ENCODE measurements around the gene MRM2. TPM values are rescaled to one million over a fixed set of nuclear protein-coding genes. Genes with fewer than 3 reads are reported as not detected.

Gene MRM2
- total and polyA plus RNA-seq, 2 donors (not counting 1 experiment from before 2014, with no cell fraction given) = 14.9 to 19.3 TPM

DNA sequence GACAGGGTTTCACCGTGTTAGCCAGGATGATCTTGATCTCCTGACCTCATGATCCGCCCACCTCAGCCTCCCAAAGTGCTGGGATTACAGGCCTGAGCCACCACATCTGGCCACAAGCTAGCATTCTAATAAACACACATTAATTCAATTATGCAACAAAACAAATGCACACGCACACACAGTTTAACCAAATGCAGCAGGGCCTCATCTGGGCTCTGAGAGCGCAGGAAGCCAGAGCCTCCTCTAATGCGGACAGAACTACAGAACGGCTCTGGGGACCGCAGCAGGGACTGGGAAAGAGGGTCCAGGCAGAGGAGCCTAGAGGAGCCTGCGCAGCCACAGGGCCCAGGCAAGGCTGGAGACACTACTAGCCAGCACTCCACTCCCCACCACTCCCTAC lies 13.1 kb downstream of the MRM2 start:
- H3K9me3 ChIP-seq (ENCODE audit: control insufficient read depth, insufficient read depth, low read depth, low read length) = no peaks in the 10 kb centered on the region
- TF ChIP-seq, protein P1, sequence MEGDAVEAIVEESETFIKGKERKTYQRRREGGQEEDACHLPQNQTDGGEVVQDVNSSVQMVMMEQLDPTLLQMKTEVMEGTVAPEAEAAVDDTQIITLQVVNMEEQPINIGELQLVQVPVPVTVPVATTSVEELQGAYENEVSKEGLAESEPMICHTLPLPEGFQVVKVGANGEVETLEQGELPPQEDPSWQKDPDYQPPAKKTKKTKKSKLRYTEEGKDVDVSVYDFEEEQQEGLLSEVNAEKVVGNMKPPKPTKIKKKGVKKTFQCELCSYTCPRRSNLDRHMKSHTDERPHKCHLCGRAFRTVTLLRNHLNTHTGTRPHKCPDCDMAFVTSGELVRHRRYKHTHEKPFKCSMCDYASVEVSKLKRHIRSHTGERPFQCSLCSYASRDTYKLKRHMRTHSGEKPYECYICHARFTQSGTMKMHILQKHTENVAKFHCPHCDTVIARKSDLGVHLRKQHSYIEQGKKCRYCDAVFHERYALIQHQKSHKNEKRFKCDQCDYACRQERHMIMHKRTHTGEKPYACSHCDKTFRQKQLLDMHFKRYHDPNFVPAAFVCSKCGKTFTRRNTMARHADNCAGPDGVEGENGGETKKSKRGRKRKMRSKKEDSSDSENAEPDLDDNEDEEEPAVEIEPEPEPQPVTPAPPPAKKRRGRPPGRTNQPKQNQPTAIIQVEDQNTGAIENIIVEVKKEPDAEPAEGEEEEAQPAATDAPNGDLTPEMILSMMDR (conservative IDR thresholded peaks at IDR 0.05 in 1 of 2, IDR thresholded peaks at IDR 0.05 in 1 of 2; ENCODE audit: low read depth in 1 of 2, low read length in 2 of 2) = no peak
- TF ChIP-seq EZH2 (IDR thresholded peaks at IDR 0.05; ENCODE audit: low read length, missing control alignments) = no peak
- no peak for DNase-seq (ENCODE audit: low read depth in 2 of 2)
- H3K36me3 ChIP-seq (ENCODE audit: control insufficient read depth, insufficient read depth, low read length) = peaks cover 17% of the 10 kb centered on the region
- no peak overlapping the region for H3K4me3 ChIP-seq (replicated peaks in 1 of 4; ENCODE audit: control extremely low read depth in 1 of 4, insufficient read depth in 1 of 4, low read depth in 3 of 4, low read length in 4 of 4)
- H3K79me2 ChIP-seq (ENCODE audit: control insufficient read depth, insufficient read depth, low read length) = peaks cover 27% of the 10 kb centered on the region
- H3K27me3 ChIP-seq (ENCODE audit: control insufficient read depth, insufficient read depth, low read length) = no peaks in the 10 kb centered on the region
- no peak overlapping the region for H3K27ac ChIP-seq (ENCODE audit: insufficient read depth, low read length)
- no peaks in the 10 kb centered on the region for H4K20me1 ChIP-seq (ENCODE audit: control insufficient read depth, extremely low read depth, insufficient read depth, low read length)
- no peak overlapping the region for H2AFZ ChIP-seq (ENCODE audit: low read length)
- H3K4me2 ChIP-seq (ENCODE audit: extremely low read depth, insufficient read depth, low read length) = no peak overlapping the region
- H3K4me1 ChIP-seq (ENCODE audit: control insufficient read depth, extremely low read depth, insufficient read depth, low read length) = peaks cover 5% of the 10 kb centered on the region
- H3K9ac ChIP-seq (ENCODE audit: insufficient read depth, low read length) = no peak overlapping the region

DNA sequence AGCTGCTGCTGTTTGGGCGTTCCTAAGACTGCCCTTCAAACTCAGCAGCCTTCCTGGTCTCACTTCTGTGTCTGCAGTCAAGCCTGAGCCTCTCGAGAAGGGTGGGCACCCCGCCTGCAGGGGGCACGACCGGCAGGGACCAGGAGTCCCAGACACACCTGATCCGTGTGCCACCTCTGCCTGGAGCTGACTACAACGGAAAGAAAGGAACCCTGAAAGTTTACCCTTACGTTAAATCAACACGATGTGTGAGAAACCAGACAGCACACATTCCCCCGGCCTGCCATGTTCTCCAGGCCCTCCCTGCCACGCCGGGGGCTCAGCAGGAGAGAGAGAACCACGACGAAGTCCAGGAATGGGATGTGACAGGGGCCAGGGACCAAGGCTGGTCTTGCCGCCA lies 14.3 kb downstream of the MRM2 start:
- no peaks in the 10 kb centered on the region for H3K27me3 ChIP-seq (ENCODE audit: control insufficient read depth, insufficient read depth, low read length)
- no peaks in the 10 kb centered on the region for H4K20me1 ChIP-seq (ENCODE audit: control insufficient read depth, extremely low read depth, insufficient read depth, low read length)
- H3K4me2 ChIP-seq (ENCODE audit: extremely low read depth, insufficient read depth, low read length) = no peak overlapping the region
- no peaks in the 10 kb centered on the region for H3K9me3 ChIP-seq (ENCODE audit: control insufficient read depth, insufficient read depth, low read depth, low read length)
- H3K9ac ChIP-seq (ENCODE audit: insufficient read depth, low read length) = no peak overlapping the region
- H3K36me3 ChIP-seq (ENCODE audit: control insufficient read depth, insufficient read depth, low read length) = peaks cover 17% of the 10 kb centered on the region
- H2AFZ ChIP-seq (ENCODE audit: low read length) = no peak overlapping the region
- DNase-seq (ENCODE audit: low read depth in 2 of 2) = no peak
- TF ChIP-seq, protein P1 (conservative IDR thresholded peaks at IDR 0.05 in 1 of 2, IDR thresholded peaks at IDR 0.05 in 1 of 2; ENCODE audit: low read depth in 1 of 2, low read length in 2 of 2) = no peak
- no peak for TF ChIP-seq EZH2 (IDR thresholded peaks at IDR 0.05; ENCODE audit: low read length, missing control alignments)
- H3K4me3 ChIP-seq (replicated peaks in 1 of 4; ENCODE audit: control extremely low read depth in 1 of 4, insufficient read depth in 1 of 4, low read depth in 3 of 4, low read length in 4 of 4) = no peak overlapping the region
- H3K27ac ChIP-seq (ENCODE audit: insufficient read depth, low read length) = no peak overlapping the region
- peaks cover 3% of the 10 kb centered on the region for H3K4me1 ChIP-seq (ENCODE audit: control insufficient read depth, extremely low read depth, insufficient read depth, low read length)
- peaks cover 27% of the 10 kb centered on the region for H3K79me2 ChIP-seq (ENCODE audit: control insufficient read depth, insufficient read depth, low read length)

DNA sequence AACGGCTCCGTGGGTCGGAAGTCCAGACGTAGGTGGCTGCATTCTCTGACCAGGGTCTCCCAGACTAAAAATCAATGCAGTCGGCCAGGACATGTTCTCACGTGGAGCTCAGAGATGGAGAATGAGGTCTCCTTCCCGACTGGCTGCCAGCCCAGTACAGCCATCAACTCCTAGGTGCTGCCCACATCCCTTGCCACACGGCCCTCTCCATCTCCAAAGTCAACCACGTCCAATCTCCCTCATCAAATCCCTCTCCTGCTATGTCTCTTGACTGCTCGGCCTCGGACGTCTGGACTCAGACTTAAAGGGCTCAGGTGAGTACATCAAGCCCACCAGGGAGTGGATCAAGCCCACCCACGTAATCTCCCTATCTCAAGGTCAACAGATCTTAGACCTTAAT lies 16.2 kb downstream of the MRM2 start:
- no peaks in the 10 kb centered on the region for H3K4me1 ChIP-seq (ENCODE audit: control insufficient read depth, extremely low read depth, insufficient read depth, low read length)
- H3K4me3 ChIP-seq (replicated peaks in 1 of 4; ENCODE audit: control extremely low read depth in 1 of 4, insufficient read depth in 1 of 4, low read depth in 3 of 4, low read length in 4 of 4) = no peak overlapping the region
- peaks cover 18% of the 10 kb centered on the region for H3K36me3 ChIP-seq (ENCODE audit: control insufficient read depth, insufficient read depth, low read length)
- no peak overlapping the region for H3K4me2 ChIP-seq (ENCODE audit: extremely low read depth, insufficient read depth, low read length)
- no peak for DNase-seq (ENCODE audit: low read depth in 2 of 2)
- TF ChIP-seq, protein P1 (conservative IDR thresholded peaks at IDR 0.05 in 1 of 2, IDR thresholded peaks at IDR 0.05 in 1 of 2; ENCODE audit: low read depth in 1 of 2, low read length in 2 of 2) = no peak
- TF ChIP-seq EZH2 (IDR thresholded peaks at IDR 0.05; ENCODE audit: low read length, missing control alignments) = no peak
- no peak overlapping the region for H2AFZ ChIP-seq (ENCODE audit: low read length)
- H3K9ac ChIP-seq (ENCODE audit: insufficient read depth, low read length) = no peak overlapping the region
- H4K20me1 ChIP-seq (ENCODE audit: control insufficient read depth, extremely low read depth, insufficient read depth, low read length) = no peaks in the 10 kb centered on the region
- no peaks in the 10 kb centered on the region for H3K9me3 ChIP-seq (ENCODE audit: control insufficient read depth, insufficient read depth, low read depth, low read length)
- peaks cover 13% of the 10 kb centered on the region for H3K79me2 ChIP-seq (ENCODE audit: control insufficient read depth, insufficient read depth, low read length)
- H3K27me3 ChIP-seq (ENCODE audit: control insufficient read depth, insufficient read depth, low read length) = no peaks in the 10 kb centered on the region
- no peak overlapping the region for H3K27ac ChIP-seq (ENCODE audit: insufficient read depth, low read length)
